GM19372 (cell line): ENCODE data around the gene HIVEP3.

ENCODE experiments used
- ATAC-seq: cut with Tn5 transposase; IDR thresholded peaks from one replicate; pipeline ENCODE4 v1.9.1; 2021; ENCODE audit warnings: mild to moderate bottlenecking, low read depth, moderate library complexity; ENCODE audit not compliant: unreplicated experiment

Gene HIVEP3

GRCh38 chr1:41799205-41799604, 119.5 kb downstream of the HIVEP3 start:
- ATAC-seq = no peak

- ATAC-seq = no peak
Observed at GRCh38 chr1:41795205-41795762, 123.4 kb downstream of the HIVEP3 start.

- no peak for ATAC-seq
Observed at GRCh38 chr1:41794031-41794430, 124.7 kb downstream of the HIVEP3 start.

GRCh38 chr1:41792485-41792770, 126.3 kb downstream of the HIVEP3 start:
- ATAC-seq = no peak

- ATAC-seq = no peak
Observed at GRCh38 chr1:41791667-41792484, 126.8 kb downstream of the HIVEP3 start.

GRCh38 chr1:41790351-41790750, 128.4 kb downstream of the HIVEP3 start:
- no peak for ATAC-seq

GRCh38 chr1:41789661-41790330, 128.9 kb downstream of the HIVEP3 start:
- no peak for ATAC-seq

- no peak for ATAC-seq
Observed at GRCh38 chr1:41788427-41788826, 130.3 kb downstream of the HIVEP3 start.

GRCh38 chr1:41784531-41785274, 134.0 kb downstream of the HIVEP3 start:
- no peak for ATAC-seq

GRCh38 chr1:41783189-41783639, 135.5 kb downstream of the HIVEP3 start:
- no peak for ATAC-seq

GRCh38 chr1:41780916-41781315, 137.8 kb downstream of the HIVEP3 start:
- ATAC-seq = no peak

GRCh38 chr1:41780322-41780721, 138.4 kb downstream of the HIVEP3 start:
- no peak for ATAC-seq

- no peak for ATAC-seq
Observed at GRCh38 chr1:41779360-41779759, 139.4 kb downstream of the HIVEP3 start.

- no peak for ATAC-seq
Observed at GRCh38 chr1:41777695-41778094, 141.0 kb downstream of the HIVEP3 start.

- ATAC-seq = no peak
Observed at GRCh38 chr1:41776891-41777441, 141.8 kb downstream of the HIVEP3 start.

- ATAC-seq = no peak
Observed at GRCh38 chr1:41775956-41776585, 142.7 kb downstream of the HIVEP3 start.

GRCh38 chr1:41774471-41774990, 144.2 kb downstream of the HIVEP3 start:
- no peak for ATAC-seq

GRCh38 chr1:41773842-41774241, 144.9 kb downstream of the HIVEP3 start:
- no peak for ATAC-seq

- no peak for ATAC-seq
Observed at GRCh38 chr1:41773144-41773591, 145.6 kb downstream of the HIVEP3 start.

GRCh38 chr1:41769068-41769467, 149.7 kb downstream of the HIVEP3 start:
- no peak for ATAC-seq
